GM19452 (cell line): ENCODE results near the gene ATG12.
"Not testable (repeated sequence)": the region's sequence is repeated elsewhere in the genome, so short reads cannot be mapped to it uniquely, and the experiment has no call there.

Experiments used
- ATAC-seq: cut with Tn5 transposase; IDR thresholded peaks from one replicate; pipeline ENCODE4 v1.9.1; 2021; ENCODE audit not compliant: unreplicated experiment

Gene ATG12

GRCh38 chr5:115841382-115842088 is at the start of gene ATG12, which contains the start of gene AP3S1:
Gene ATG12, minus strand, starts transcription at chr5:115841565. Its CDS starts 13 bp downstream, at chr5:115841552.
Gene AP3S1, plus strand, starts transcription at chr5:115841935. Its CDS starts 103 bp downstream, at chr5:115842038.
- peak; percentile 84 for ATAC-seq

- no peak for ATAC-seq
Measured at GRCh38 chr5:115888027-115888426, 46.7 kb upstream of the ATG12 start.

GRCh38 chr5:115885208-115885607 is 43.8 kb upstream of the ATG12 start:
- ATAC-seq = not testable (repeated sequence)

GRCh38 chr5:115884704-115885103 is 43.3 kb upstream of the ATG12 start:
- no peak for ATAC-seq

- ATAC-seq = not testable (repeated sequence)
Measured at GRCh38 chr5:115882434-115882833, 41.1 kb upstream of the ATG12 start.

- ATAC-seq = not testable (repeated sequence)
Measured at GRCh38 chr5:115877342-115877741, 36.0 kb upstream of the ATG12 start.

- ATAC-seq = no peak
Measured at GRCh38 chr5:115875447-115875846, 34.1 kb upstream of the ATG12 start.

GRCh38 chr5:115873392-115873791 is 32.0 kb upstream of the ATG12 start:
- no peak for ATAC-seq

GRCh38 chr5:115872447-115872846 is 31.1 kb upstream of the ATG12 start:
- ATAC-seq = no peak

GRCh38 chr5:115869256-115869795 is 28.0 kb upstream of the ATG12 start:
- ATAC-seq = no peak

- no peak for ATAC-seq
Measured at GRCh38 chr5:115859378-115859777, 18.0 kb upstream of the ATG12 start.

GRCh38 chr5:115858396-115858795 is 17.0 kb upstream of the ATG12 start:
- no peak for ATAC-seq

- no peak for ATAC-seq
Measured at GRCh38 chr5:115857626-115858349, 16.4 kb upstream of the ATG12 start.

GRCh38 chr5:115857057-115857479 is 15.7 kb upstream of the ATG12 start:
- no peak for ATAC-seq

- ATAC-seq = no peak
Measured at GRCh38 chr5:115855959-115856358, 14.6 kb upstream of the ATG12 start.

GRCh38 chr5:115854139-115854538 is 12.8 kb upstream of the ATG12 start:
- no peak for ATAC-seq

- no peak for ATAC-seq
Measured at GRCh38 chr5:115850744-115851416, 9.5 kb upstream of the ATG12 start.

GRCh38 chr5:115849258-115849798 is 8.0 kb upstream of the ATG12 start:
- ATAC-seq = no peak

GRCh38 chr5:115847290-115847689 is 5.9 kb upstream of the ATG12 start:
- no peak for ATAC-seq

GRCh38 chr5:115844321-115844817 is 3.0 kb upstream of the ATG12 start:
- no peak for ATAC-seq
